ENCODE results near the gene PSMB1.

DNA sequence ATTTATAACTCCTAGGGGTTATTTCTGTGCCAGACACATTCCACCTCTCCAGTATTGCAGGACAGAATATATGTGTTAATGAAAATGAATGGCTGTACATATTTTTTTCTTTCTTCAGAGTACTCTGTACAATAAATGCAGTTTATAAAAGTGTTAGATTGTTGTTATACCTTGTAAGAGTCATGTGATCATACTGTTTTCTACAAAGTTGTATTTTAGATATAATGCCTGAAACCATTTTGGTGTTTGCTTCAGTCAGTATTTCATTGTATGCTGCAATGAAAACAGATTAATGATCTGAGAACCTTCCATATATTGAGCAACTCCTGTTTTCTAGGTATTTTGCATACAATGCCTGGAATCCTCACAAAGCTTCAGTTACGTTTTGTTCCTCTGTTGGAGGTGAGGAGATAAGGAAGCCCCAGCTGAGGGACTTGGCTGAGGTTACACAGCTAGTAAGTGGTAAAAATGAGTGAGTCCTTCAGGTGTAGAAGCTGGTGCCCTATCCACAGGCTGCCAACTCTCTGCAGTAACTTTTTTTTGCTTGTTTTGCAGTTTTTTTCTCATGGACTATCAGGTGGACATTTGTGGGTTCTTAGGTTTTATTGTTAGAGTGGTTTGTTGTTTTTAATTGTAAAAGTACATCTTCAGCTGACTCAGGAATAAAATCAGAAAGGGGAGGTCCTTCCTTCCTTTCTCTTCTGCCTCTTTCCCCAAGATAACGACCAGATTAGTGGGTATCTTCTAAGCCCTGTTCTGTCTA is 19.8 kb upstream of the PSMB1 start:
- TF ChIP-seq, protein P1, sequence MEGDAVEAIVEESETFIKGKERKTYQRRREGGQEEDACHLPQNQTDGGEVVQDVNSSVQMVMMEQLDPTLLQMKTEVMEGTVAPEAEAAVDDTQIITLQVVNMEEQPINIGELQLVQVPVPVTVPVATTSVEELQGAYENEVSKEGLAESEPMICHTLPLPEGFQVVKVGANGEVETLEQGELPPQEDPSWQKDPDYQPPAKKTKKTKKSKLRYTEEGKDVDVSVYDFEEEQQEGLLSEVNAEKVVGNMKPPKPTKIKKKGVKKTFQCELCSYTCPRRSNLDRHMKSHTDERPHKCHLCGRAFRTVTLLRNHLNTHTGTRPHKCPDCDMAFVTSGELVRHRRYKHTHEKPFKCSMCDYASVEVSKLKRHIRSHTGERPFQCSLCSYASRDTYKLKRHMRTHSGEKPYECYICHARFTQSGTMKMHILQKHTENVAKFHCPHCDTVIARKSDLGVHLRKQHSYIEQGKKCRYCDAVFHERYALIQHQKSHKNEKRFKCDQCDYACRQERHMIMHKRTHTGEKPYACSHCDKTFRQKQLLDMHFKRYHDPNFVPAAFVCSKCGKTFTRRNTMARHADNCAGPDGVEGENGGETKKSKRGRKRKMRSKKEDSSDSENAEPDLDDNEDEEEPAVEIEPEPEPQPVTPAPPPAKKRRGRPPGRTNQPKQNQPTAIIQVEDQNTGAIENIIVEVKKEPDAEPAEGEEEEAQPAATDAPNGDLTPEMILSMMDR (IDR thresholded peaks at IDR 0.05), result no peak
- no peak for TF ChIP-seq EP300 (IDR thresholded peaks at IDR 0.05)
- no peak for TF ChIP-seq POLR2A (IDR thresholded peaks at IDR 0.05)
- no peak for TF ChIP-seq POLR2AphosphoS5 (IDR thresholded peaks at IDR 0.05)
